GM12873 (cell line): ENCODE results near the gene FES.

ENCODE experiments used
- TF ChIP-seq, protein P1 (sequence below): IDR thresholded peaks from 2 replicates; pipeline ENCODE4 v1.5.1; 2012; ENCODE audit warnings: low read depth, mild to moderate bottlenecking, moderate library complexity, low read length, control low read depth; ENCODE audit not compliant: insufficient read depth; ENCODE audit errors: missing control alignments

FES gene

DNA sequence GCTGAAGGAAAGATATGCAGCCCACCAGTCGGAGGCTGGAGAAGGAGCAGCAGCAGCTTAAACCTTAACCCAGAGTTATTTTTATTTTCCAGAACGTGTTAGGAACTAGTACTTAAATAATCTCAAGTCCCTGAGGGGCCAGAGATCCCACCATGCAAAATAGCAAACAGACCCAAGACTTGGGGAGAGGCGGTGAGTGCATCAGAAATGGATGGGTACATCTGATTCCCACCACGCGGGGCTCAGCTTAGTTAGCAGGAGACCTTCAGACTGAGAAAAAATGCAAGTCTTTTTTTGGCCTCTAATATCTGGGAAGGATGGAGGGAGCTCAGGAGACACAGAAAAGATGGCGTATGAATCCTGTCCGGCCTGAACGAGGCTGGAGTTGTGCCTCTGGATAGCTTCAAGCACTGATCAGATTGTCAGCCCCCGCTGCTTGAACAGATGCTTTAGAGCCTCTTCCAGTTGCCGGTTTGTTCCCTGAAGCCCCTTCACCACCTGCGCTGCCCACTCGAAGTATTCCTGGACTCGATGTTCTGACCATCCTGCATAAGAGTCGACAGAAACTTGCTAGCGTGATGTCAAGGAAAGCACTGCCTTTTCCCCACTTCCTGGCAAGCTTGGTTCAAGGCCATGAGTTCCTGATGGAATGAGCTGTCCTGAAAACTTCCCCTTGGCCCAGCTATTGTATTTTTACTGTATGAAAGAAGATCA lies 46.7 kb downstream of the FES start:
- TF ChIP-seq, protein P1, sequence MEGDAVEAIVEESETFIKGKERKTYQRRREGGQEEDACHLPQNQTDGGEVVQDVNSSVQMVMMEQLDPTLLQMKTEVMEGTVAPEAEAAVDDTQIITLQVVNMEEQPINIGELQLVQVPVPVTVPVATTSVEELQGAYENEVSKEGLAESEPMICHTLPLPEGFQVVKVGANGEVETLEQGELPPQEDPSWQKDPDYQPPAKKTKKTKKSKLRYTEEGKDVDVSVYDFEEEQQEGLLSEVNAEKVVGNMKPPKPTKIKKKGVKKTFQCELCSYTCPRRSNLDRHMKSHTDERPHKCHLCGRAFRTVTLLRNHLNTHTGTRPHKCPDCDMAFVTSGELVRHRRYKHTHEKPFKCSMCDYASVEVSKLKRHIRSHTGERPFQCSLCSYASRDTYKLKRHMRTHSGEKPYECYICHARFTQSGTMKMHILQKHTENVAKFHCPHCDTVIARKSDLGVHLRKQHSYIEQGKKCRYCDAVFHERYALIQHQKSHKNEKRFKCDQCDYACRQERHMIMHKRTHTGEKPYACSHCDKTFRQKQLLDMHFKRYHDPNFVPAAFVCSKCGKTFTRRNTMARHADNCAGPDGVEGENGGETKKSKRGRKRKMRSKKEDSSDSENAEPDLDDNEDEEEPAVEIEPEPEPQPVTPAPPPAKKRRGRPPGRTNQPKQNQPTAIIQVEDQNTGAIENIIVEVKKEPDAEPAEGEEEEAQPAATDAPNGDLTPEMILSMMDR = no peak

- TF ChIP-seq, protein P1 = no peak
Observed at GRCh38 chr15:90931575-90931827, 47.2 kb downstream of the FES start.

DNA sequence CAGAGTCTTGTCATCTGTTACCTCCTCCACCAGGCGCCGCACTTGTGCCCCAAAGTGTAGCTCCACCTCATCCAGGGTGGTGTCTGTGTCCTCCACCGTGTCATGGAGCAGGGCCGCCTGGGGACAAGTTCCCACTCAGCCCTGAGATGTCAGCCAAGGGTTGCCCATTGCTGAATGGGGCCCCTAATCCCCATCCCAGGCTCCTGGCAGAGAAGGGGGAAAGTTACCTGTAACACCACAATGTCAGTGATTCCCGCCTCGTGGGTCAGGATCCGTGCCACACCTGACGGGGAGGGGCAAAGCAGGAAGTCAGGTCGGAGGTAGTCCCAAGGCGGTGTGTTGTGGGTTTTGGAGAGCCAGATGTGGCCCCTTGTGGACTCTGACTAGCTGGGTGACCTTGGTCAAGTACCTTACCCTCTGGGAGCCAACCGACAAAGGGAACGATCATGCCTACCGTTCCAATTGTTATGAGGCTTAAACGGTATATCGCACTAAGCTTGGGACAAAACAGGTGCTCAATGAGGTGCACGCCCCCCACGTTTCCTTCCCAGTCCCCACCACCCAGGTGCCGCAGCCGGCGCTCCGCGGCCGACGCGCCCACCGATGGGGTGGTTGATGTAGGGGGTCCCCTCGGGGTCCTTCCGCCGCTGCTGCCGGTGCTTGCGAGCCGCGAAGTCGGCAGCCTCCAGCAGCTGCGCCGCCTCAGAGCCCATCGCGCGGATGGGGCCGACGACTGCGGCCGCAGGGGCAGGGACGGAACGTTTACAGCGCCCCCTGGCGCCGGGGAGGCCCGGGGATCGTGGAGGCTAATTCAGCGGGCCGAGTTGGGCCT lies 47.7 kb downstream of the FES start, which contains the start of gene HDDC3:
HDDC3 (minus strand) TSS at position 722 of the 832 bp plus-strand sequence; CDS start at position 713, 9 bp downstream.
- TF ChIP-seq, protein P1 = peak; percentile 86

DNA sequence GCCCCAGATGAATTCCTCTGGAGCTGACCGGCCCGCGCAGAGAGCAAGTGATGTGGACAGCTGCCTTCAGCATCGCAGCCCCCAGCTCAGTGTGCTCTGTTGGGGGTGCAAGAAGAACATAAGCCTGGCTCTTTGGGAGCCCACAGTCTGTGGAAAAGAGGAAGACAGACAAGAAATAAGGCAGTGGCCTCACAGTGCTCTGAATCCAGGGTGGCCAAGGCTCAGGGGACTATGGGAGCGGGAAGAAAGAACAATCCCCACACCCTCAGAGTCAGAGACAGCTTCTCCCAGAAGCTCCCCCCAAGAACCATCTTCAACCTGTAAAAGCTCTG lies 48.3 kb downstream of the FES start:
- TF ChIP-seq, protein P1 = no peak

- TF ChIP-seq, protein P1 = no peak
Observed at GRCh38 chr15:90933301-90933700, 49.0 kb downstream of the FES start.

DNA sequence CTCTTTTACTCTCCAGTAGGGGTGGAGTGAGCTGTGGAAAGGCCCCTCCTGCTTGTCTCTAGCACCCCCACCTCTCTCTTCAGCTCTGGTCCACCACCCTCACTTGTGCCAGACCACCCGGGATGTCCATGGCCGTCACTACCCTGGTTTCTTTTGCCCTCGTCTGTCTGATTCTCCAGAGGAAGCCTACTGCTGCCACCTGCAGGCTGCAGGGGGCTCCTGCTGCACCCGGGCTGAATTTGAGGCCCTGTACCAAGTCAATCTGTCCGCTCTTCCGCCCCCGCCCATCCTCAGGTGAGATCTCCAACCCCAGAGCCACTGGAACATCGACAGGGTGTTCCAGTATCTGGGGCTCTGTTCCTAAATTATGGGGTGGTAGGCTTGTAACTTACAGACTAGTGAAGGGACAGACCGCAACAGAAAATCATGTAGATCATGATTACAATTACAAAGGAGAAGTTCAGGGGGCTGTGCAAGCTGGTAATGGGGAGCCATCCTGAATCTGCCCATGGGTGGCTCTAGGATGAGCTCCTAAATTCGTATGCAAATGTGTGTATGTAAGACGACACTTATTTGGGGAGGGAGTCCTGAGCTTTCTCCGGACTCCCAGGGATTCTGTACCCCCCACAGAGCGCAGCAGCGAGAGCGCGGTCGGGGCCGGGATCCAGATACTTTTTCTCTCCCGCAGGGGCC lies 50.1 kb downstream of the FES start:
- TF ChIP-seq, protein P1 = peak; percentile 95
